Thymus (tissue), 14 donors: ENCODE results near the gene ZDHHC8. TPM values are rescaled to one million over a fixed set of nuclear protein-coding genes. Genes with fewer than 3 reads are reported as not detected.

Experiments
- DNase-seq, 9 donors: peaks; one replicate each; pipeline ENCODE4 v3.0.0-alpha.2; 2013; ENCODE audit warnings: low spot score in 9 of 9, low read depth in 6 of 9, missing footprints in 1 of 9
- H3K27ac ChIP-seq, 2 donors: one replicate each; pipeline ENCODE4 v1.5.1; 2013; ENCODE audit warnings: control low read depth in 1 of 2, low read depth in 1 of 2, low read length in 1 of 2, mild to moderate bottlenecking in 1 of 2, moderate library complexity in 1 of 2
- H3K27me3 ChIP-seq, 2 donors: one replicate each; pipeline ENCODE4 v1.5.1; 2013; ENCODE audit warnings: low read length in 1 of 2; ENCODE audit not compliant: control insufficient read depth in 2 of 2, insufficient read depth in 1 of 2
- H3K36me3 ChIP-seq, 2 donors: one replicate each; pipeline ENCODE4 v1.5.1; 2013; ENCODE audit warnings: low read length in 1 of 2, mild to moderate bottlenecking in 1 of 2, moderate library complexity in 1 of 2; ENCODE audit not compliant: control insufficient read depth in 2 of 2, insufficient read depth in 2 of 2
- H3K4me1 ChIP-seq, 2 donors: one replicate each; pipeline ENCODE4 v1.5.1; 2013; ENCODE audit warnings: low read length in 2 of 2; ENCODE audit not compliant: control insufficient read depth in 2 of 2, insufficient read depth in 2 of 2
- H3K4me3 ChIP-seq, 2 donors: one replicate each; pipeline ENCODE4 v1.5.1; 2013; ENCODE audit warnings: low read length in 2 of 2, control low read depth in 1 of 2, mild to moderate bottlenecking in 1 of 2
- H3K9me3 ChIP-seq, 2 donors: one replicate each; pipeline ENCODE4 v1.5.1; 2013; ENCODE audit warnings: low read length in 1 of 2, mild to moderate bottlenecking in 1 of 2; ENCODE audit not compliant: control insufficient read depth in 2 of 2, insufficient read depth in 1 of 2
- WGBS: extraction: QIAGEN DNeasy Blood & Tissue Kit; methylation state at CpG from one replicate; pipeline ENCODE4 v1.1.7; 2013; 5-methylcytosine and 5-hydroxymethylcytosine counted together
- long read RNA-seq, 10 donors: transcript quantifications; one replicate each; lab custom pipeline, GENCODE V29; 2026
- polyA plus RNA-seq: library from polyadenylated mRNA; stranded (reverse); fragments of 200-250 nt; gene quantifications from one replicate; pipeline ENCODE4 v1.2.3, GENCODE V29; 2013
- total RNA-seq: library from RNA; stranded (reverse); fragments of 120-200 nt; gene quantifications from one replicate; pipeline ENCODE4 v1.2.4, GENCODE V29; 2013
- donor health status: healthy.

Gene ZDHHC8, protein sequence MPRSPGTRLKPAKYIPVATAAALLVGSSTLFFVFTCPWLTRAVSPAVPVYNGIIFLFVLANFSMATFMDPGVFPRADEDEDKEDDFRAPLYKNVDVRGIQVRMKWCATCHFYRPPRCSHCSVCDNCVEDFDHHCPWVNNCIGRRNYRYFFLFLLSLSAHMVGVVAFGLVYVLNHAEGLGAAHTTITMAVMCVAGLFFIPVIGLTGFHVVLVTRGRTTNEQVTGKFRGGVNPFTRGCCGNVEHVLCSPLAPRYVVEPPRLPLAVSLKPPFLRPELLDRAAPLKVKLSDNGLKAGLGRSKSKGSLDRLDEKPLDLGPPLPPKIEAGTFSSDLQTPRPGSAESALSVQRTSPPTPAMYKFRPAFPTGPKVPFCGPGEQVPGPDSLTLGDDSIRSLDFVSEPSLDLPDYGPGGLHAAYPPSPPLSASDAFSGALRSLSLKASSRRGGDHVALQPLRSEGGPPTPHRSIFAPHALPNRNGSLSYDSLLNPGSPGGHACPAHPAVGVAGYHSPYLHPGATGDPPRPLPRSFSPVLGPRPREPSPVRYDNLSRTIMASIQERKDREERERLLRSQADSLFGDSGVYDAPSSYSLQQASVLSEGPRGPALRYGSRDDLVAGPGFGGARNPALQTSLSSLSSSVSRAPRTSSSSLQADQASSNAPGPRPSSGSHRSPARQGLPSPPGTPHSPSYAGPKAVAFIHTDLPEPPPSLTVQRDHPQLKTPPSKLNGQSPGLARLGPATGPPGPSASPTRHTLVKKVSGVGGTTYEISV
- total RNA-seq, result 7.2 TPM
- 35.1 TPM for polyA plus RNA-seq
- long read RNA-seq, donor 1, full-length matches to known transcripts, result 1 of 1 reads
- long read RNA-seq, donor 1, partial matches to known transcripts, result 0 of 1 reads
- long read RNA-seq, donor 1, other reads (novel, unspliced or antisense), result 0 of 1 reads
- long read RNA-seq, donor 2, full-length matches to known transcripts, result 17 of 32 reads
- long read RNA-seq, donor 2, partial matches to known transcripts, result 15 of 32 reads
- long read RNA-seq, donor 2, other reads (novel, unspliced or antisense), result 0 of 32 reads
- long read RNA-seq, donor 3, partial matches to known transcripts, result 16 of 25 reads
- long read RNA-seq, donor 3, other reads (novel, unspliced or antisense), result 5 of 25 reads
- long read RNA-seq, donor 4, partial matches to known transcripts, result 0 of 4 reads
- long read RNA-seq, donor 4, other reads (novel, unspliced or antisense), result 0 of 4 reads
- long read RNA-seq, donor 5, full-length matches to known transcripts, result 4 of 27 reads
- long read RNA-seq, donor 5, partial matches to known transcripts, result 23 of 27 reads
- long read RNA-seq, donor 5, other reads (novel, unspliced or antisense), result 0 of 27 reads
- long read RNA-seq, donor 6, full-length matches to known transcripts, result 3 of 3 reads
- long read RNA-seq, donor 6, partial matches to known transcripts, result 0 of 3 reads
- long read RNA-seq, donor 6, other reads (novel, unspliced or antisense), result 0 of 3 reads
- long read RNA-seq, donor 7, full-length matches to known transcripts, result 5 of 5 reads
- long read RNA-seq, donor 7, partial matches to known transcripts, result 0 of 5 reads
- long read RNA-seq, donor 7, other reads (novel, unspliced or antisense), result 0 of 5 reads
- long read RNA-seq, donor 8, partial matches to known transcripts, result 5 of 9 reads
- long read RNA-seq, donor 8, other reads (novel, unspliced or antisense), result 0 of 9 reads
- long read RNA-seq, donor 9, partial matches to known transcripts, result 0 of 2 reads
- long read RNA-seq, donor 9, other reads (novel, unspliced or antisense), result 0 of 2 reads
- long read RNA-seq, donor 10, full-length matches to known transcripts, result 4 of 4 reads
- long read RNA-seq, donor 10, partial matches to known transcripts, result 0 of 4 reads
- long read RNA-seq, donor 10, other reads (novel, unspliced or antisense), result 0 of 4 reads

DNA sequence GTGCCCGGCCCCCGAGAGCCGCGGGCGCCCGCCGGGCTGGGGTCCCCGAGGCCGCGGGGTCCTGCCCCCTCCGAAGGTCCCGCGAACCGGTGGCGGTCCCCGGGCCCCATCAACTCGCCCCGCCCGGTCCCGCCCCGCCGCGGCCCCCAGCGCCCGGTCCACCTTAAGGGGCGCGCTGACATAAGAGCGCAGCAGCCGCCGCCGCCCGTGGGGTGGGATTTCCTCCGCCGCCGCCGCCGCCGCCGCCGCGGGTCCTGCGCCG is at the start of gene ZDHHC8:
Gene ZDHHC8 (plus strand): TSS at position 208 of the 262 bp plus-strand sequence. CDS start 144 bp downstream, outside the sequence.
- H3K4me3 ChIP-seq, result peak within 1 kb of the TSS; percentile 63 to 75
- peaks cover 20 to 43% of the 10 kb centered on the region in 2 donors for H3K4me1 ChIP-seq
- H3K9me3 ChIP-seq, result no peaks in the 10 kb centered on the region
- under 1% methylated on average over 40 of the region's 43 CpGs for WGBS
- peak within 1 kb of the TSS; percentile 81 to 88 for H3K27ac ChIP-seq
- peak in 3 of 9 donors; percentile 34 to 59 (median 55) for DNase-seq
- peaks cover 6 to 21% of the 10 kb centered on the region in 2 donors for H3K36me3 ChIP-seq
- no peaks in the 10 kb centered on the region for H3K27me3 ChIP-seq

DNA sequence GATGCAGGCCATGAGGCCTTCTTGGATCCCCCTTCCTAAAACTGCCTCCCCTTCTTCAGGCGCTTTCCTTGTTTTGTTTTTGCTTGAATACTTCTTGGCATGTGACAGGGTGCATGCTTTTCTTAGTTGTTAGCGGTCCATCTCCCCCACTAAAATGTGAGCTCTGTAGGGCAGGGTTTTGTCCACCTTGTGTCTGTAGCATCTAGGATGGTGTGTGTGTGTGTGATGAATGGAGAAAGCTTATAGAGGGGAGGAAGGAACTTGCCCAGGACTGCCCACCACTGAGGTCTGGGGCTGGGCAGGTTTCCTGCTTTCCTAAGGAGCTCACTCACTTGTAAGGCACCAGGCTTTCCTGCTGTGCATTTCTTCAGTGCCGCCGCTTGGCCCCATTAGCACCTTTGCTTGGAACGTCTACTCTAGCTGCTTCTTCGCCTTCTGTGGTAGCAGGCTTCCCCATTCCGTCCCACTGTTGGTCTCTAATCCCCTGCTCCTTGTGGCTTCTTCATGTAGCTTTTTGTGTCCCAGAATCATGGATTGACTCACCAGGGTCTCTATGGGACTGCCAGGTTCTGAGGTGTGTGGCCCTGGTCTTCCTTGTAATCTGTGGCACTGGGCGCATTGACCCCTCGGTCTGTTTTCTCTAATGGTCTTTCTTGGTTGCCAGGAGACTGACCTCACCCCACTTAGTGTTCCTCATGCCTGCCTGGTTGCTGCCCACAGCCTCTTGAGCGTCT is 48.3 kb upstream of the ZDHHC8 start:
- no peaks in the 10 kb centered on the region for H3K9me3 ChIP-seq
- H3K27me3 ChIP-seq, result no peaks in the 10 kb centered on the region
- H3K4me3 ChIP-seq, result no peak overlapping the region
- DNase-seq, result no peak
- peaks cover 15 to 47% of the 10 kb centered on the region in 2 donors for H3K4me1 ChIP-seq
- H3K36me3 ChIP-seq, result peaks cover 36 to 43% of the 10 kb centered on the region in 2 donors
- WGBS, result 96% methylated on average over 10 of the region's 10 CpGs
- no peak overlapping the region for H3K27ac ChIP-seq

DNA sequence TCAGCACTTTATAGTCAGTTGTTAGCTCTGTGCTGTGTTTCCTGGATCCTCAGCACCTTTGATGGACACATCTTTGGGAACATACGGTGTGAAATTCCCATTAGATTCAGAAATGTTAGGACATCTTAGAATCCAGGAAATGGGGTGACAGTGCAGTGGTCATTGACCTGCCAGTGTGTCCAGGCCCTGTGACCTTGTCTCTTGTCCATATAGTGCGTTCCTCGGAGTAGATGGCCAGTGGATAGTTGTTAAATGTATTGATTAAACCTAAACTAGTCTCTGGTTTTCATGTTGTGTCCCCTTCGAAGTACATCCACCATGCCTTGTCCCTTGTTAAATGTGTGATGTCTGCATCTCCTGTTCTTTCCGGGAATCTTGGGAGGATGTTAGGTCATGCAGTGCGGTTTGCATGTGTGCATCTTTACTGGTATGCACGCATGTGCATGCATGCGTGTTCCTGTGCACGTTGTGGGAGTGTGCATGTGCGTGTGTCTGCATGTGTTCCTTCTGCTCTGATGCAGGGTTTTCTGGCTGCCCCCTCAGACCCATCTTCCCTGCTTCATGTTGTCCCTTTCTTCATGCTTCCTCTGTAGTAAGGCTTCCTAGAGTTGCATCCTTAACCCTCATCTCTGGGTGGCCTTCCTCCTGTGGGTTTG is 47.6 kb upstream of the ZDHHC8 start:
- Histone ChIP-seq H3K27me3 (no peaks in the 10 kb centered on the region), H3K36me3 (peaks cover 43 to 50% of the 10 kb centered on the region in 2 donors), H3K4me1 (peaks cover 15 to 47% of the 10 kb centered on the region in 2 donors), H3K4me3 (no peak overlapping the region), H3K27ac (no peak overlapping the region), H3K9me3 (no peaks in the 10 kb centered on the region)
- 97% methylated on average over 10 of the region's 10 CpGs for WGBS
- DNase-seq, result no peak

DNA sequence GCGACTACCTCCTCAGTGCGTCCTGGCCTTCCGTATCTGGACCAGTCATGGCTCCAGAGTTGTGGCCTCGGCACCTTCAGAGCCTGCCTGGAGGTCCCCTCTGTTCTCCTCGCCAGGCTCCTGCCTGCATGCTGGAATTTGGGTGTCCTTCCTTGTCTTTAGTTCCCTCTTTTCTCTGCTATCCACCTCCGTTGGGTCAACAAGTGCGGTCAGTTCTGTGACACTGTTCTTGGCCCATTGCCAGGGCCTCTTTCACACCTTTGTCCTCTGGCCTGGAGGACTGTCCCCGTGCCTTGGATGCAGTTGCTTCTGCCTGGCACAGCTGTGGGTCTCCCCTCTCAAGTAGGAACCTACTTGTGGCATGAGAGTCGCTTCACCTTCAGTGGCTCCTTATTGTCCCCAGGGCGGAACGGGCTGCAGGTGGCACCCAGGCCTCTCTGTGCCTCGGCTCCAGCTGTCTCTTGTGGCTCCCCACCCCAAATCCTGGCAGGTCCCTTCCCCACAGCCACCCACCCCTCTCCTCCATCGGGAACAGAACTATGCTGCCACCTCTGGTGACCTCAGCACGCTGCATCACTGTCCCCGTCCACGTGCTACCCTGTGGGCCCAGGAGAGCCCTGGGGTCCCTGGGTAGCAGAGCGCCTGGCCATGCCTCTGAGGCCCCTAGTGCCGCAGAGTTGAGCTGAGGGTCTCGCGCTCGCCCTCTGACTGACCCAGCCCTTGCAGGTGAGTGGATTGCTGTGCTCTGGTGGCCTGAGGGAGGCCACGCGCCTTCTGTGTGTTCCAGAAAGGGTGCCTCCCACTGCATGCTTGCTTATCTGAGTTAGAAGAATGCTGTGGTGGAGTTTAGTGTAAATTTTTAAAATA is 46.8 kb upstream of the ZDHHC8 start:
- H3K4me1 ChIP-seq, result peaks cover 15 to 44% of the 10 kb centered on the region in 2 donors
- 85% methylated on average over 23 of the region's 23 CpGs for WGBS
- no peak overlapping the region for H3K4me3 ChIP-seq
- H3K27me3 ChIP-seq, result no peaks in the 10 kb centered on the region
- H3K9me3 ChIP-seq, result no peaks in the 10 kb centered on the region
- DNase-seq, result peak in 2 of 9 donors; percentile 28 to 41
- H3K27ac ChIP-seq, result peak overlapping the region in 1 of 2 donors; percentile 7
- peaks cover 51 to 58% of the 10 kb centered on the region in 2 donors for H3K36me3 ChIP-seq

DNA sequence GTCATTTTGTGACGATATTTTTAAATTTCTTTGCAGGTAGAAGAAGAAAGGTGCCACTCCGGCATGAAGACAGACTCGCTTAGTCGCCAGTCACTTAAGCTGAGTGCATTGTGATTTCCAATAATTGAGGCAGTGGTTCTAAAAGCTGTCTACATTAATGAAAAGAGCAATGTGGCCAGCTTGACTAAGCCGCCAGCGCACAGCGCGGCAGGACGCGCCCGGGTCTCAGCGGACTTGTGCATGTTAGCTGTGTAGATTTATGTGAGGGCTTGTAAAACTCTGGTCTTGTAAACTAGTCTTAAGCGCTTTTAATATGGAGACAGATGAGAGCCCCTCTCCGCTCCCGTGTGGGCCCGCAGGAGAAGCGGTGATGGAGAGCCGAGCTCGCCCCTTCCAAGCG is 46.0 kb upstream of the ZDHHC8 start:
- Histone ChIP-seq H3K4me1 (peaks cover 15 to 46% of the 10 kb centered on the region in 2 donors), H3K4me3 (no peak overlapping the region), H3K27ac (no peak overlapping the region), H3K27me3 (no peaks in the 10 kb centered on the region), H3K36me3 (peaks cover 59 to 67% of the 10 kb centered on the region in 2 donors), H3K9me3 (no peaks in the 10 kb centered on the region)
- WGBS, result 99% methylated on average over 20 of the region's 20 CpGs
- DNase-seq, result no peak

DNA sequence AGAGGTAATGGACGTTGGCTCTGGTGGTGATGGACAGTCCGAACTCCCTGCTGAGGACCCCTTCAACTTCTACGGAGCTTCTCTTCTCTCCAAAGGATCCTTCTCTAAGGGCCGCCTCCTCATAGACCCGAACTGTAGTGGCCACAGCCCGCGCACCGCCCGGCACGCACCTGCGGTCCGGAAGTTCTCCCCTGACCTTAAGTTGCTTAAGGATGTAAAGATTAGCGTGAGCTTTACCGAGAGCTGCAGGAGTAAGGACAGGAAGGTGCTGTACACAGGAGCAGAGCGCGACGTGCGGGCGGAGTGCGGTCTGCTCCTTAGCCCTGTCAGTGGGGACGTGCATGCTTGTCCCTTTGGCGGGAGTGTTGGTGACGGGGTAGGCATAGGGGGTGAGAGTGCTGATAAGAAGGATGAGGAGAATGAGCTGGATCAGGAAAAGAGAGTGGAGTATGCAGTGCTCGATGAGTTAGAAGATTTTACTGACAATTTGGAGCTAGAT is 45.5 kb upstream of the ZDHHC8 start:
- no peaks in the 10 kb centered on the region for H3K27me3 ChIP-seq
- peaks cover 10 to 41% of the 10 kb centered on the region in 2 donors for H3K4me1 ChIP-seq
- no peak for DNase-seq
- H3K36me3 ChIP-seq, result peaks cover 63 to 72% of the 10 kb centered on the region in 2 donors
- no peak overlapping the region for H3K27ac ChIP-seq
- 98% methylated on average over 24 of the region's 24 CpGs for WGBS
- H3K4me3 ChIP-seq, result no peak overlapping the region
- H3K9me3 ChIP-seq, result no peaks in the 10 kb centered on the region

DNA sequence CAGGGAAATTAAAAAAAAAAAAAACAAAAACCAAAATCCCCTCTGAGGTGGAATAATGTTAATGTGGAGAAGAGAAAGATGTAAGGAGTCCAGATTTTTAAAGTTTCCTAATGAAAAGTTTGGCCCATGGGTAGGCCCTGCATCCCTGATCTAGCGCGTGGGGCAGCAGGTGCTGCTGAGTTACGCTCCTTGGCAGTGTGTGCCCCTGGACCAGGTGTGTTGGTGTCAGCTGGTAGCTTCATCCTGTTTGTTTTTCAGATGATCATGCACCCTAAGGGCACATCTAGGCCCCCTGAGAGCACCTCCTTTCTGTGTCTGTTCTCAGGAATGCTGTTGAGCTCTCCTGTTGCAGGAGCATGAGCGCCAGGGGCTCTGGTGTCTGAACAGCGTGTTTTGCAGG is 44.8 kb upstream of the ZDHHC8 start:
- 98% methylated on average over 5 of the region's 5 CpGs for WGBS
- peaks cover 67 to 78% of the 10 kb centered on the region in 2 donors for H3K36me3 ChIP-seq
- no peak overlapping the region for H3K27ac ChIP-seq

More for the DNA sequence above, 44.8 kb upstream of the ZDHHC8 start:
- no peak for DNase-seq
- H3K4me1 ChIP-seq, result peaks cover 5 to 35% of the 10 kb centered on the region in 2 donors
- H3K9me3 ChIP-seq, result no peaks in the 10 kb centered on the region
- no peaks in the 10 kb centered on the region for H3K27me3 ChIP-seq
- H3K4me3 ChIP-seq, result no peak overlapping the region
